Parathyroid adenoma (tissue), 2 donors: Measurements from ENCODE around the gene RBM19.

Source experiments
- H2AFZ ChIP-seq: fragments of 300-600 bp; sonication (generic); one replicate; pipeline ENCODE4 v1.7.0; 2017; ENCODE audit warnings: antibody characterized with exemption, mild to moderate bottlenecking
- H3K27ac ChIP-seq: fragments of 300-600 bp; sonication (generic); one replicate; pipeline ENCODE4 v1.7.0; 2017
- H3K27me3 ChIP-seq: fragments of 300-600 bp; sonication (generic); one replicate; pipeline ENCODE4 v1.7.0; 2017; ENCODE audit warnings: low read length; ENCODE audit not compliant: control insufficient read depth, insufficient read depth
- H3K36me3 ChIP-seq: fragments of 300-600 bp; sonication (generic); one replicate; pipeline ENCODE4 v1.7.0; 2017; ENCODE audit warnings: low read length; ENCODE audit not compliant: control insufficient read depth, insufficient read depth
- H3K4me1 ChIP-seq: fragments of 300-600 bp; sonication (generic); one replicate; pipeline ENCODE4 v1.7.0; 2017; ENCODE audit warnings: control low read depth
- H3K4me2 ChIP-seq: fragments of 300-600 bp; sonication (generic); one replicate; pipeline ENCODE4 v1.7.0; 2017; ENCODE audit warnings: low read length
- H3K4me3 ChIP-seq: fragments of 300-600 bp; sonication (generic); one replicate; pipeline ENCODE4 v1.7.0; 2017; ENCODE audit warnings: low read depth, low read length
- H3K79me2 ChIP-seq: fragments of 300-600 bp; sonication (generic); one replicate; pipeline ENCODE4 v1.7.0; 2017; ENCODE audit warnings: control low read depth
- H3K9ac ChIP-seq: fragments of 300-600 bp; sonication (generic); one replicate; pipeline ENCODE4 v1.7.0; 2017; ENCODE audit warnings: mild to moderate bottlenecking
- H3K9me3 ChIP-seq: fragments of 300-600 bp; sonication (generic); one replicate; pipeline ENCODE4 v1.7.0; 2017; ENCODE audit warnings: low read length; ENCODE audit not compliant: control insufficient read depth
- TF ChIP-seq, protein P1 (sequence below): fragments of 300-600 bp; sonication (generic); IDR thresholded peaks from one replicate; pipeline ENCODE4 v1.7.0; 2017; ENCODE audit warnings: antibody characterized with exemption, mild to moderate bottlenecking
- donor health status: primary hyperparathyroidism.

RBM19 gene

DNA sequence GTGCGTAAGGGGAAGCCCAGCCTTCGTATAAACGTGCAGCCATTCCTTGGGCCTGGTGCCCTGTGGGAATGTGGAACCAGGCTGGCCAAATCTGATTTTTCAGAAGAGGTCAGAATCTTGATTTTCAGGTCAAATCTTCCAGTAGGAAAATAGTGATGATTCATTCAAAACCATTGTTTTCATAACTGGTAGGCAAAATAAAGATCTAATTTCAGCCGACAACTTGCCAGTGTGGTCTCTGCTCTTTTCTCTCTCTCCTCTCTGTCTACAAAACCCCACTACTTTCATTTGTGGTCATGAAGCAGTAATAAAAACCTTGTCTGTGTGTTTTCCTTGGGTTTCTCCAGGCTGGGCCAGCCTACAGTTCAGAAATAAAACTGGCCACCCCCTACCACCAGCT lies 135.1 kb downstream of the RBM19 start:
- TF ChIP-seq, protein P1, sequence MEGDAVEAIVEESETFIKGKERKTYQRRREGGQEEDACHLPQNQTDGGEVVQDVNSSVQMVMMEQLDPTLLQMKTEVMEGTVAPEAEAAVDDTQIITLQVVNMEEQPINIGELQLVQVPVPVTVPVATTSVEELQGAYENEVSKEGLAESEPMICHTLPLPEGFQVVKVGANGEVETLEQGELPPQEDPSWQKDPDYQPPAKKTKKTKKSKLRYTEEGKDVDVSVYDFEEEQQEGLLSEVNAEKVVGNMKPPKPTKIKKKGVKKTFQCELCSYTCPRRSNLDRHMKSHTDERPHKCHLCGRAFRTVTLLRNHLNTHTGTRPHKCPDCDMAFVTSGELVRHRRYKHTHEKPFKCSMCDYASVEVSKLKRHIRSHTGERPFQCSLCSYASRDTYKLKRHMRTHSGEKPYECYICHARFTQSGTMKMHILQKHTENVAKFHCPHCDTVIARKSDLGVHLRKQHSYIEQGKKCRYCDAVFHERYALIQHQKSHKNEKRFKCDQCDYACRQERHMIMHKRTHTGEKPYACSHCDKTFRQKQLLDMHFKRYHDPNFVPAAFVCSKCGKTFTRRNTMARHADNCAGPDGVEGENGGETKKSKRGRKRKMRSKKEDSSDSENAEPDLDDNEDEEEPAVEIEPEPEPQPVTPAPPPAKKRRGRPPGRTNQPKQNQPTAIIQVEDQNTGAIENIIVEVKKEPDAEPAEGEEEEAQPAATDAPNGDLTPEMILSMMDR: no peak

DNA sequence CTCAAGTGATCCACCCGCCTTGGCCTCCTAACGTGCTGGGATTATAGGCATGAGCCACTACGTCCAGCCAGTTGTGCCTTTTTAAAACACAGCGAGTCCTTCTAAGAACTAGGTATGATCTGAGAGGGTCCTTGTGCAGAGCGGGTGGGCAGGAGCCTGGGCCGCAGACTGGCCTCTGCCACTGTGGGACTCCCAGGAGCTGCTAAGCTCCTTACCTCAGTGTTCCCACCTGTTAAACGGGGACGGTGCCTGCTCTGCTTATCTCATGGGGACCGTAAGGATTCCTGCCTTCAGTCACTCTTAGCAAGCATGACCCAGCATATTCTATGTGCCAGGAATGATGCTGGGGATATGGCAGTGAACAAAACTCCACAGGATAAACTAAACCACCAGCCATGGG lies 136.9 kb downstream of the RBM19 start:
- no peaks in the 10 kb centered on the region for H3K27me3 ChIP-seq
- H3K27ac ChIP-seq: no peak overlapping the region
- H3K79me2 ChIP-seq: no peaks in the 10 kb centered on the region
- H3K36me3 ChIP-seq: no peaks in the 10 kb centered on the region
- no peak overlapping the region for H3K4me3 ChIP-seq
- H3K9ac ChIP-seq: no peak overlapping the region
- peaks cover 4% of the 10 kb centered on the region for H3K4me1 ChIP-seq
- H3K9me3 ChIP-seq: no peaks in the 10 kb centered on the region
- H2AFZ ChIP-seq: no peak overlapping the region
- TF ChIP-seq, protein P1: no peak
- no peak overlapping the region for H3K4me2 ChIP-seq

More for the DNA sequence above, 135.1 kb downstream of the RBM19 start:
- Histone ChIP-seq H3K79me2 (no peaks in the 10 kb centered on the region), H3K4me2 (no peak overlapping the region), H3K27ac (no peak overlapping the region), H2AFZ (no peak overlapping the region), H3K9me3 (no peaks in the 10 kb centered on the region), H3K4me1 (peaks cover 4% of the 10 kb centered on the region), H3K36me3 (no peaks in the 10 kb centered on the region), H3K27me3 (no peaks in the 10 kb centered on the region), H3K9ac (no peak overlapping the region), H3K4me3 (no peak overlapping the region)

DNA sequence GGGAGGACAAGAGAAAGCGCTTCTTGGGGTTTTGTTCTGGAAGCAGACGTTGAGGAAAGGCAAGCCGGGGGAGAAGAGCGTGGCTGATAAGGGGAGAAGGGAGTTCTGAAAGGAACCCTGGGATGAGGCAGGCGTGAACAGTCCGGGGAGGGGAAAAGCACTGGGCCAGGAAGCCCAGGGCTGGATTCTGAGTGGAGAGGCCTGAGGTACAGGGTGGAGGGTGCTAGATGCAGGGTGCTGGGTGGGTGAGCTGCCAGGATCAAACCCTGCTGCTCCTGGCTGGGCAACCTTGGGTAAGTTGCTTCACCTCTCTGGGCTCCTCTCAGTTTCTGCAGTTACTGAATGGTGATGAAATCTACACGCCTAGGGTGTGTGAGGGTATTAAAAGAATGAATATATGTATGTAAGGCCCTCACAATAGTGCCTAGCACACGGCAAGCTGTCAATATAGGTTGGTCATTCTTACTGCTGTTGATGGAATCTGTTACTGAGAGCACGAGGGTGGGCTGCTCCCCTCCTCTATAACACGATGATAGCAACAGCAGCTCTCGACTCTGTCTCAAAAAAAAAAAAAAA lies 138.5 kb downstream of the RBM19 start:
- TF ChIP-seq, protein P1: no peak
- Histone ChIP-seq H3K36me3 (no peaks in the 10 kb centered on the region), H3K9ac (no peak overlapping the region), H3K27me3 (no peaks in the 10 kb centered on the region), H3K9me3 (no peaks in the 10 kb centered on the region), H2AFZ (no peak overlapping the region), H3K27ac (no peak overlapping the region), H3K79me2 (no peaks in the 10 kb centered on the region), H3K4me1 (peaks cover 4% of the 10 kb centered on the region), H3K4me3 (no peak overlapping the region), H3K4me2 (no peak overlapping the region)

DNA sequence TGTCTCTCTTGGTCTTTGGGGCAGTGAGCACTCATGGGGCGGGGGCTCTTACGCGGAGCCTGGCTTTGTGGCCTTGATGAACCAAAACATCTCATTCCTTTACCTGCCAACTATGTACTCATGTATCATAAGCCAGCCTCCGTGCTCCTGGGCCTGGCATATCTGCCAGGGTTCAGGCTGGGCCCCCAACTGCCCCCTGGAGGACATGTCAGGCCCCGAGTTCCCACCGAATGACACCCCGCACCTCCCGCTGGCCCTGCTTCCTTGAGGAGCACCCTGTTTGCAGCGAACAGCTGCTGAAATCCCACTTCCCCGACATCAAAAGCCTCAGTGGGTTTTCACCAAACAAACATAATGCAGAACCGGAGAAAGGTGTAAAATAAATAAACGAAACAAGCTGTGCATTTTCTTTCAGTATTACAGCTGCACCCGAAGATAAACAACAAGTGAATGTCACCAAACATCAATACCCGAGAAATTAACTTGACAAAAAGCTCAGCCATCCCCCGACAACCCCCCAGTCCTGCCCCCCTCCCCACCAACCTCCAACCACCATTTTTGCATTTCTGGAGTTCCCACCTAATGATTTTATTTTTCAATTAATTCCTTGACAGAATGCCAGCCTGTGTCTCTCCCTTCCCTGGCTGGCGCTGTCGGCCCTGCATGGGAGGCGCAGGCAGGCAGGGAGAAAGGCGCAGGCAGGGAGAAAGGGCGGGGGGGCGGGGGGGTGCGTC lies 139.2 kb downstream of the RBM19 start:
- H3K4me2 ChIP-seq: no peak overlapping the region
- no peaks in the 10 kb centered on the region for H3K27me3 ChIP-seq
- H2AFZ ChIP-seq: no peak overlapping the region
- H3K27ac ChIP-seq: no peak overlapping the region
- no peaks in the 10 kb centered on the region for H3K9me3 ChIP-seq
- H3K9ac ChIP-seq: no peak overlapping the region
- TF ChIP-seq, protein P1: no peak
- H3K79me2 ChIP-seq: no peaks in the 10 kb centered on the region
- H3K4me3 ChIP-seq: no peak overlapping the region
- no peaks in the 10 kb centered on the region for H3K36me3 ChIP-seq
- peaks cover 4% of the 10 kb centered on the region for H3K4me1 ChIP-seq

DNA sequence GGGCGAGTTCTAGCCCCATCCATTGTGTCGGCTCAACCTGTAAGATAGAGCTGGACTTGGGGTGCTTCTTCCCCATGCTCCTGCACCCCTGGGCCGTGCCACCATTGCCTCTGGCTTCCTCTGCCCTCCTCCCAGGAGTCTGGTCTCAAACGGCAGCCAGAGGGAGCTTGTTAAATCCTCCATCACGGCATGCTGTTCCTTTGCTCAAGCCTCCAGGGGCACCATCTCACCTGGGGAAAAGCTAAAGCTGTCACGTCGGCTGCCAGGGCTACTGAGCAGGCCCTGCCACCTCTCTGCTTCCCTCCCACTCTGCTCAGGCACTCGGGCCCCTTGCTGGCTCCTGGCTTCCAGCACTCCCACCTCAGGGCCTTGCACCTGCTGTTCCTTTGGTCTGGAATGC lies 140.4 kb downstream of the RBM19 start:
- Histone ChIP-seq H3K36me3 (no peaks in the 10 kb centered on the region), H3K9ac (no peak overlapping the region), H3K4me1 (peaks cover 2% of the 10 kb centered on the region), H2AFZ (no peak overlapping the region), H3K4me3 (no peak overlapping the region), H3K27me3 (no peaks in the 10 kb centered on the region), H3K4me2 (no peak overlapping the region), H3K27ac (no peak overlapping the region), H3K9me3 (no peaks in the 10 kb centered on the region), H3K79me2 (no peaks in the 10 kb centered on the region)
- TF ChIP-seq, protein P1: no peak
